Posterior vena cava (tissue), 2 donors: ENCODE measurements around the gene ZRANB3. TPM values are rescaled to one million over a fixed set of nuclear protein-coding genes. Genes with fewer than 3 reads are reported as not detected.
"Not testable (repeated sequence)": the region's sequence is repeated elsewhere in the genome, so short reads cannot be mapped to it uniquely, and the experiment has no call there.

Experiments used
- DNase-seq: peaks from one replicate; pipeline ENCODE4 v3.0.0-alpha.2; 2020; ENCODE audit warnings: low spot score
- intact Hi-C, 2 donors: fragments of 100-400 bp; cut with DNase I; formaldehyde crosslinking; loops; one replicate each; pipeline versions ENCODE4 v1.14.1 to v1.14.2; 2022 to 2023
- total RNA-seq, 2 donors: library from RNA; stranded (reverse); fragmentation: NEBNext Ultra II Directional; extraction: Animal tissue kit (Norgen Biotek cat#: 25700); gene quantifications; one replicate each; pipeline ENCODE4 v1.2.1, GENCODE V29; 2021
- donor health status: DM: yes; HTN: yes; CAD: no.
- donor health status: DM: yes; HTN: yes; CAD: no.

The ZRANB3 gene
- total RNA-seq, 2 donors from 2014 or later, result 5.7 to 6.0 TPM

- no peak for DNase-seq
- intact Hi-C loops, result no loop called here
Observed at GRCh38 chr2:135103843-135104242, 427.2 kb downstream of the ZRANB3 start.

- DNase-seq, result no peak
- intact Hi-C loops, result no loop called here
Observed at GRCh38 chr2:135099802-135100483, 431.1 kb downstream of the ZRANB3 start.

GRCh38 chr2:135097532-135098231 is 433.3 kb downstream of the ZRANB3 start:
- intact Hi-C loops, result no loop called here
- no peak for DNase-seq

- intact Hi-C loops, result no loop called here
- DNase-seq, result no peak
Observed at GRCh38 chr2:135096665-135097446, 434.2 kb downstream of the ZRANB3 start.

GRCh38 chr2:135095591-135095990 is 435.4 kb downstream of the ZRANB3 start:
- intact Hi-C loops, result no loop called here
- DNase-seq, result no peak

GRCh38 chr2:135094508-135094907 is 436.5 kb downstream of the ZRANB3 start:
- intact Hi-C loops, result no loop called here
- DNase-seq, result no peak

- no peak for DNase-seq
- intact Hi-C loops, result no loop called here
Observed at GRCh38 chr2:135093670-135094330, 437.2 kb downstream of the ZRANB3 start.

GRCh38 chr2:135093193-135093592 is 437.8 kb downstream of the ZRANB3 start:
- intact Hi-C loops, result no loop called here
- no peak for DNase-seq

- intact Hi-C loops, result no loop called here
- no peak for DNase-seq
Observed at GRCh38 chr2:135091681-135092080, 439.3 kb downstream of the ZRANB3 start.

GRCh38 chr2:135089597-135089996 is 441.4 kb downstream of the ZRANB3 start:
- intact Hi-C loops, DNase-seq: not testable (repeated sequence)

Other genes starting within 250 kb of the ZRANB3 start
- gene R3HDM1, start 266 bp upstream of the ZRANB3 start, total RNA-seq, result 10 to 100 TPM; 20.2 to 23.9 TPM
- gene UBXN4, start 210.6 kb upstream of the ZRANB3 start, total RNA-seq, result 10 to 100 TPM; 83.6 to 88.3 TPM